ENCODE data around the gene BRCA2.

The BRCA2 gene

DNA sequence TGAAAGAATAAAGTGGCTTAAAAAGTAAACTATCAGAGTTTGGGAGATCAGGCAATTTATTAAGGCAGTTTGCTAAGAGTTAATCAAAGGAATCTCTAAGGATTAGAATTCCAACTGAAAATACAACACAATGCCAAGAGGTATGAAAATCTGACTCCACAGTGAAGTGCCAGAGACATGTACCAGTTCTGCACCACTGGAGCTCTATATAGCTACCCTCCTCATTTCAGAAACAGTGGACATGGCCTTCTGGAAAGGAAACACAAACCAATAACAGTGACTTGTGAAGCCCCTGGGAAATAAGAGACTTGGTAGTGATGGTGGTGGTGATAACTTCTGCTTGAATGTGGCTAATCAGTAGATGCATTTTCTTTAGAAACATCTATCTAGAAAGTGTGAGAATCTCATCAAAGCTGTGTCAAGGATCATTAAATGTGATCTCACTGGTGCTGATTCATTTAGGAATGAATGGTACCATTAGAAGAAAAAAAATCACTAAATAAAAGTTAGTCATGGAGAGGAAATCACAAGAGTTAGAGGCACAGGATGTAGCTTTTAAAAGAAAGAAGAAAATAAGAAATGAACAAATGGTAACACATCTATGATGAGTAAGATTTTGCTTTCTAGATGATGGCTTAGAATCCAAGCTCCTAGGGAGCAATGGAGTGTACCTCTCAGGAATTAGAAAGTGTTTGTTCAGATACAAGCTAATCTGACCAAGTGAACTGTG lies 132.8 kb downstream of the BRCA2 start:
- TF ChIP-seq, protein P1, sequence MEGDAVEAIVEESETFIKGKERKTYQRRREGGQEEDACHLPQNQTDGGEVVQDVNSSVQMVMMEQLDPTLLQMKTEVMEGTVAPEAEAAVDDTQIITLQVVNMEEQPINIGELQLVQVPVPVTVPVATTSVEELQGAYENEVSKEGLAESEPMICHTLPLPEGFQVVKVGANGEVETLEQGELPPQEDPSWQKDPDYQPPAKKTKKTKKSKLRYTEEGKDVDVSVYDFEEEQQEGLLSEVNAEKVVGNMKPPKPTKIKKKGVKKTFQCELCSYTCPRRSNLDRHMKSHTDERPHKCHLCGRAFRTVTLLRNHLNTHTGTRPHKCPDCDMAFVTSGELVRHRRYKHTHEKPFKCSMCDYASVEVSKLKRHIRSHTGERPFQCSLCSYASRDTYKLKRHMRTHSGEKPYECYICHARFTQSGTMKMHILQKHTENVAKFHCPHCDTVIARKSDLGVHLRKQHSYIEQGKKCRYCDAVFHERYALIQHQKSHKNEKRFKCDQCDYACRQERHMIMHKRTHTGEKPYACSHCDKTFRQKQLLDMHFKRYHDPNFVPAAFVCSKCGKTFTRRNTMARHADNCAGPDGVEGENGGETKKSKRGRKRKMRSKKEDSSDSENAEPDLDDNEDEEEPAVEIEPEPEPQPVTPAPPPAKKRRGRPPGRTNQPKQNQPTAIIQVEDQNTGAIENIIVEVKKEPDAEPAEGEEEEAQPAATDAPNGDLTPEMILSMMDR (IDR thresholded peaks at IDR 0.05; ENCODE audit: low read length, missing control alignments): no peak
- no peak overlapping the region for H3K4me3 ChIP-seq (replicated peaks; ENCODE audit: low read depth, low read length)
- DNase-seq (ENCODE audit: low read depth): no peak

DNA sequence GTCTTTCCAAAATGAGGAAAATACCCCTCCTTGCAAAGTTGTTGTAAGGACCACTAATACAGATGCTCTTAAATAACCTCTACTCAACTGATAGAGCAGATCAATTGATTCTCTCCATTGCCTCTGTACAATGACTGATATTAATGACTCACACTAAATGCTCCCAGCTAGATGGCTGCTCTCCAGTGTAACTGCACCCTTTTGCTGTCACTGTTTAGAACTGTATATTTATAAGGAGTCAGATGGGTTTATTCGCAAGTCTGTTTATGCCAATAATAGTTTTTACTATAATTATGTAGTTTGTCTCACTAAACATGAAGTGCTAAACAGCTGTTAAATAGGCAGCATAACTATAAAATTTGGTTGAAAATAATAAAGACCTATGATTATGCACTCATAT lies 133.7 kb downstream of the BRCA2 start:
- TF ChIP-seq, protein P1 (IDR thresholded peaks at IDR 0.05; ENCODE audit: low read length, missing control alignments): no peak
- no peak for DNase-seq (ENCODE audit: low read depth)
- H3K4me3 ChIP-seq (replicated peaks; ENCODE audit: low read depth, low read length): no peak overlapping the region
